ENCODE measurements around the gene DHRS7C. TPM values are rescaled to one million over a fixed set of nuclear protein-coding genes. Genes with fewer than 3 reads are reported as not detected.

Gene DHRS7C
- total RNA-seq, 1 donor from 2014 or later = not detected

- Mint-ChIP-seq H3K27me3 (ENCODE audit: low read depth) (no peaks in the 10 kb centered on the region), H3K4me1 (ENCODE audit: low read depth) (no peaks in the 10 kb centered on the region), H3K4me3 (ENCODE audit: low read depth) (no peak overlapping the region), H3K36me3 (ENCODE audit: low read depth) (no peaks in the 10 kb centered on the region), H3K9me3 (no peaks in the 10 kb centered on the region), H3K27ac (no peak overlapping the region)
- intact Hi-C loops (cut with micrococcal nuclease) = loop anchor here (2.0 kb wide), 1 partner anchor 40 kb away; no protein-coding TSS in a partner anchor
- DNase-seq (ENCODE audit: low spot score) = no peak
These were observed 22.2 kb downstream of the DHRS7C start for GRCh38 chr17:9769036-9769695.

GRCh38 chr17:9768381-9768934 lies 22.9 kb downstream of the DHRS7C start:
- H3K9me3 Mint-ChIP-seq = no peaks in the 10 kb centered on the region
- H3K27ac Mint-ChIP-seq = no peak overlapping the region
- H3K36me3 Mint-ChIP-seq (ENCODE audit: low read depth) = no peaks in the 10 kb centered on the region
- intact Hi-C loops (cut with micrococcal nuclease) = loop anchor here (2.0 kb wide), 1 partner anchor 40 kb away; no protein-coding TSS in a partner anchor
- H3K4me3 Mint-ChIP-seq (ENCODE audit: low read depth) = no peak overlapping the region
- no peaks in the 10 kb centered on the region for H3K27me3 Mint-ChIP-seq (ENCODE audit: low read depth)
- peaks cover 4% of the 10 kb centered on the region for H3K4me1 Mint-ChIP-seq (ENCODE audit: low read depth)
- DNase-seq (ENCODE audit: low spot score) = no peak

- no peak overlapping the region for H3K4me3 Mint-ChIP-seq (ENCODE audit: low read depth)
These were observed 23.9 kb downstream of the DHRS7C start for GRCh38 chr17:9767432-9767991.

DNA sequence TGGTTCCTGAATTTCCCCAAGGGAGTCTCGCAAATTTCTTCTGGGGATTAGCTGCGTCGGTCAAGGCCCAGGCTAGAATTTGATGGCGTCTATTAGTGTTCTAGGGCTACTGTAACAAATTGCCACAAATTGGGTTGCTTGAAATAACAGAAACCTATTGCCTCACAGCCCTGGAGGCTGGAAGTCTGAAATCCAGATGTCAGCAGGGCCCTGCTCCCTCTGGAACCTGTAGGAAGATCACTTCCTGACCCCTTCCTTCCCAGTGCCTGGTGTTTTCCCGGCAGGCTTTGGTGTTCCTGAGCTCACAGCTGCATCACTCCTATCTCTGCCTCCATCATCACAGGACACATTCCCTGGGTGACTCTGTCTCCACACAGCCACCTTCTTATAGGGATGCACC lies 24.4 kb downstream of the DHRS7C start:
- no peaks in the 10 kb centered on the region for H3K27me3 Mint-ChIP-seq (ENCODE audit: low read depth)
- no peak overlapping the region for H3K27ac Mint-ChIP-seq
- no peaks in the 10 kb centered on the region for H3K9me3 Mint-ChIP-seq
- DNase-seq (ENCODE audit: low spot score) = no peak
- intact Hi-C loops (cut with micrococcal nuclease) = no loop called here
- H3K4me3 Mint-ChIP-seq (ENCODE audit: low read depth) = no peak overlapping the region
- H3K36me3 Mint-ChIP-seq (ENCODE audit: low read depth) = no peaks in the 10 kb centered on the region
- peaks cover 9% of the 10 kb centered on the region for H3K4me1 Mint-ChIP-seq (ENCODE audit: low read depth)

More at GRCh38 chr17:9767432-9767991, 23.9 kb downstream of the DHRS7C start:
- DNase-seq (ENCODE audit: low spot score) = no peak
- Mint-ChIP-seq H3K27ac (no peak overlapping the region), H3K27me3 (ENCODE audit: low read depth) (no peaks in the 10 kb centered on the region), H3K9me3 (no peaks in the 10 kb centered on the region), H3K36me3 (ENCODE audit: low read depth) (no peaks in the 10 kb centered on the region), H3K4me1 (ENCODE audit: low read depth) (peaks cover 5% of the 10 kb centered on the region)
- intact Hi-C loops (cut with micrococcal nuclease) = no loop called here

DNA sequence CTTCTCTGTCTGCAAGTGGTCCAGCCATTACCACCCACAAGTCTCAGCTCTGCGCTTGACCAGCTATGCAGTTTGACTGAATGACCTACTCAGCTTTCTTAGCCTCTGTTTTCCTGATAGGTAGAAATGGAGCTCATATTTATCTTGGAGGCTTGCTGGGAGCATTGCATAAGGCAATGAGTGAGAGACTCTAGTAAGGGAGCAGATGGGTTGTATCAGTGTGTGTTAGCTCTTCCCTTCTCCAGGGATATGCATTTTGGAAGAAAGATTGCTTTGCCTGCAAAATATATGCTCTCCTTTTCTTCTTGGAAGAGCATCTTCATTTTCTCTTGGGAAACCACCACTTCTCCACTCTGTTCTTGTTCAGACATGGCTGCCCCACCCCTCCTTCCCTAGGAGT lies 26.1 kb downstream of the DHRS7C start:
- DNase-seq (ENCODE audit: low spot score) = no peak
- Mint-ChIP-seq H3K9me3 (no peaks in the 10 kb centered on the region), H3K4me3 (ENCODE audit: low read depth) (no peak overlapping the region), H3K27ac (no peak overlapping the region), H3K4me1 (ENCODE audit: low read depth) (peaks cover 13% of the 10 kb centered on the region), H3K36me3 (ENCODE audit: low read depth) (no peaks in the 10 kb centered on the region), H3K27me3 (ENCODE audit: low read depth) (no peaks in the 10 kb centered on the region)
- intact Hi-C loops (cut with micrococcal nuclease) = no loop called here

- no peak overlapping the region for H3K4me3 Mint-ChIP-seq (ENCODE audit: low read depth)
- H3K4me1 Mint-ChIP-seq (ENCODE audit: low read depth) = peaks cover 13% of the 10 kb centered on the region
- DNase-seq (ENCODE audit: low spot score) = no peak
- H3K36me3 Mint-ChIP-seq (ENCODE audit: low read depth) = no peaks in the 10 kb centered on the region
- H3K9me3 Mint-ChIP-seq = no peaks in the 10 kb centered on the region
- intact Hi-C loops (cut with micrococcal nuclease) = no loop called here
- peak overlapping the region; percentile 39 for H3K27ac Mint-ChIP-seq
- no peaks in the 10 kb centered on the region for H3K27me3 Mint-ChIP-seq (ENCODE audit: low read depth)
These were observed 27.7 kb downstream of the DHRS7C start for GRCh38 chr17:9763643-9764042.

- no peaks in the 10 kb centered on the region for H3K36me3 Mint-ChIP-seq (ENCODE audit: low read depth)
- intact Hi-C loops (cut with micrococcal nuclease) = no loop called here
- H3K27ac Mint-ChIP-seq = no peak overlapping the region
- H3K4me3 Mint-ChIP-seq (ENCODE audit: low read depth) = no peak overlapping the region
- H3K4me1 Mint-ChIP-seq (ENCODE audit: low read depth) = peaks cover 13% of the 10 kb centered on the region
- no peaks in the 10 kb centered on the region for H3K27me3 Mint-ChIP-seq (ENCODE audit: low read depth)
- DNase-seq (ENCODE audit: low spot score) = no peak
- H3K9me3 Mint-ChIP-seq = no peaks in the 10 kb centered on the region
These were observed 31.1 kb downstream of the DHRS7C start for GRCh38 chr17:9760266-9760665.

GRCh38 chr17:9755083-9755482 lies 36.3 kb downstream of the DHRS7C start:
- no peak for DNase-seq (ENCODE audit: low spot score)
- no peak overlapping the region for H3K27ac Mint-ChIP-seq
- H3K36me3 Mint-ChIP-seq (ENCODE audit: low read depth) = no peaks in the 10 kb centered on the region
- H3K4me3 Mint-ChIP-seq (ENCODE audit: low read depth) = no peak overlapping the region
- peaks cover 4% of the 10 kb centered on the region for H3K27me3 Mint-ChIP-seq (ENCODE audit: low read depth)
- no peaks in the 10 kb centered on the region for H3K9me3 Mint-ChIP-seq
- H3K4me1 Mint-ChIP-seq (ENCODE audit: low read depth) = no peaks in the 10 kb centered on the region
- intact Hi-C loops (cut with micrococcal nuclease) = no loop called here

DNA sequence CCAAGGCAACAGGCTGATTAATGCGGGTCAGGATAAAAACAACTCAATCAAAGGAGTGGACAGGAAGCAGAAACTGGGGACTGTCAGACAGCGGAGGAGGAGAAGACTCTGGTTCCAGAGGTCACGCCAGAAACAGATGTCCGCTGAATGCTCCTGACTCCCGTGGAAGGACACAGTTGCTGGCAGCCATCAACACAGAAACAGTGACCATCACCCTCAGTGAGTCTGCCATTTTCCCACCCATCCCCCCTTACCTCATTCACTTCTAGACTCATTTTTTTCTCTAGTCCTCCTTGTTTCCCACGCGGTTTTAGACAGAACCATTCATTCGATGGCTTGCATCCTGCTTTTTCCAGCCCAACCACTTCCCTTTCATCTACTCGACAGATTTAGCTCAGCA lies 40.9 kb downstream of the DHRS7C start:
- intact Hi-C loops (cut with micrococcal nuclease) = no loop called here

GRCh38 chr17:9729735-9730420 lies 61.5 kb downstream of the DHRS7C start:
- no peaks in the 10 kb centered on the region for H3K9me3 Mint-ChIP-seq

More for the DNA sequence above, 40.9 kb downstream of the DHRS7C start:
- Mint-ChIP-seq H3K36me3 (ENCODE audit: low read depth) (no peaks in the 10 kb centered on the region), H3K27me3 (ENCODE audit: low read depth) (peaks cover 9% of the 10 kb centered on the region), H3K4me1 (ENCODE audit: low read depth) (no peaks in the 10 kb centered on the region), H3K4me3 (ENCODE audit: low read depth) (no peak overlapping the region), H3K9me3 (no peaks in the 10 kb centered on the region), H3K27ac (no peak overlapping the region)
- DNase-seq (ENCODE audit: low spot score) = no peak

DNA sequence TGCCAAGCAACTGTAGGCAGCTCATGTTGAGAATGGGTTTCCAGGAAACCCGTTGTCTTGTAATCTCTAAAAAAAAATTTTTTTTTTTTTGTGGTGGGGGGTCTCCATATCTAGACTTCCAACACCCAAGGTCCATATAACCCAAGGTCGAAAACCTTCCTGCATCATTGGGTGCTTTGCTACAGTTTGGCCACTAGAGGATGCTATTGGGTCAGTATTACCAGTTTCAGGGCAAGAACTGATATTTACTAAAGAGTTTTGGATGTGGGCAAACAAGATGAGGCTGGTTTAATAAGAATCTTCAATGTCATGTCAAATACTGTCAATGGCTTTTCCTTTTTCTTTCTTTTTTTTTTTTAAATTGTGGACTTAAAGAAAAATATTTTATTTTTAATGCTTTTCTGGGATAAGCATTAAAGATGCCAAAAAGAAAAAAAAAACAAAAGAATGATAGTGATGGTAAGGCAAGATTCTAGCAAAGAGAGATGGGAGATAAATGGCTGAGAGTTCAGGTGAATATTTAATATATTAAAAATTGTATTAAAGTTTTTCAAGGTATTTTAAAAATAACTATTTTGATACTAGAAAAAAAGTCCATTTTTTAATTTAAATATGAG lies 62.2 kb downstream of the DHRS7C start:
- Mint-ChIP-seq H3K4me3 (ENCODE audit: low read depth) (no peak overlapping the region), H3K9me3 (no peaks in the 10 kb centered on the region), H3K27me3 (ENCODE audit: low read depth) (peaks cover 2% of the 10 kb centered on the region), H3K27ac (no peak overlapping the region), H3K36me3 (ENCODE audit: low read depth) (no peaks in the 10 kb centered on the region), H3K4me1 (ENCODE audit: low read depth) (no peaks in the 10 kb centered on the region)
- no peak for DNase-seq (ENCODE audit: low spot score)
- intact Hi-C loops (cut with micrococcal nuclease) = loop anchor here (2.0 kb wide), 1 partner anchor 40 kb away; no protein-coding TSS in a partner anchor

More at GRCh38 chr17:9729735-9730420, 61.5 kb downstream of the DHRS7C start:
- peaks cover 2% of the 10 kb centered on the region for H3K27me3 Mint-ChIP-seq (ENCODE audit: low read depth)
- no peaks in the 10 kb centered on the region for H3K4me1 Mint-ChIP-seq (ENCODE audit: low read depth)
- intact Hi-C loops (cut with micrococcal nuclease) = loop anchor here (2.0 kb wide), 1 partner anchor 39 kb away; no protein-coding TSS in a partner anchor
- no peak overlapping the region for H3K4me3 Mint-ChIP-seq (ENCODE audit: low read depth)
- no peak overlapping the region for H3K27ac Mint-ChIP-seq
- H3K36me3 Mint-ChIP-seq (ENCODE audit: low read depth) = no peaks in the 10 kb centered on the region
- no peak for DNase-seq (ENCODE audit: low spot score)

DNA sequence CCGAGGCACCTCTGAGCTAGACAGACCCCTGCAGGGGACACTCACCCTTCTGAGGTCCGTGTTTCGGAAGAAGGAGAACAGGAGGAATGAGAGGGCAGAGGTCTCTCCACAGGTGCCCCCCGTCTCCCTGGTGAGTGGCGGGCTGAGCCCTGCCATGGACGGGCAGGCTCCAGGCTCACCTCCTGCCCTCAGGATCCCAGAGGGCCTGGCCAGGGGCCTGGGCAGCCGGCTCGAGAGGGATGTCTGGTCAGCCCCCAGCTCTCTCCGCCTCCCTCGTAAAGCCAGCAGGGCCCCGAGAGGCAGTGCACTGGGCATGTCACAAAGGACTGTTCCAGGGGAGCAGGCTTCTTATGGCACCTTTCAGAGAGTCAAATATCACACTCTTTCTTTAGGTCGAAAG lies 62.8 kb downstream of the DHRS7C start:
- H3K4me1 Mint-ChIP-seq (ENCODE audit: low read depth) = no peaks in the 10 kb centered on the region
- DNase-seq (ENCODE audit: low spot score) = no peak
- H3K9me3 Mint-ChIP-seq = no peaks in the 10 kb centered on the region
- peaks cover 2% of the 10 kb centered on the region for H3K27me3 Mint-ChIP-seq (ENCODE audit: low read depth)
- H3K4me3 Mint-ChIP-seq (ENCODE audit: low read depth) = no peak overlapping the region
- intact Hi-C loops (cut with micrococcal nuclease) = loop anchor here (2.0 kb wide), 1 partner anchor 40 kb away; no protein-coding TSS in a partner anchor
- H3K36me3 Mint-ChIP-seq (ENCODE audit: low read depth) = no peaks in the 10 kb centered on the region
- no peak overlapping the region for H3K27ac Mint-ChIP-seq

Data from activated T-helper 2 cell treated with anti-CD3 and anti-CD28 coated beads, Interferon-gamma antibody, Interleukin-2, Interleukin-4, amounts not matched to agents 10 μg/mL and 5 μg/mL and 100 μg/mL, durations not matched to agents 14 hours and 24 hours and 36 hours (primary cell).